GM18502 (cell line): Measurements from ENCODE around the gene GFM1.

Experiments
- ATAC-seq: cut with Tn5 transposase; IDR thresholded peaks from one replicate; pipeline ENCODE4 v1.9.1; 2021; ENCODE audit warnings: mild to moderate bottlenecking; ENCODE audit not compliant: unreplicated experiment, poor library complexity

Gene GFM1

GRCh38 chr3:158644345-158644908, at the start of gene GFM1:
Gene GFM1 (plus strand): TSS chr3:158644527. CDS start chr3:158644635, 108 bp downstream.
- peak; percentile 98 for ATAC-seq

GRCh38 chr3:158600787-158601186, 43.5 kb upstream of the GFM1 start:
- no peak for ATAC-seq

DNA sequence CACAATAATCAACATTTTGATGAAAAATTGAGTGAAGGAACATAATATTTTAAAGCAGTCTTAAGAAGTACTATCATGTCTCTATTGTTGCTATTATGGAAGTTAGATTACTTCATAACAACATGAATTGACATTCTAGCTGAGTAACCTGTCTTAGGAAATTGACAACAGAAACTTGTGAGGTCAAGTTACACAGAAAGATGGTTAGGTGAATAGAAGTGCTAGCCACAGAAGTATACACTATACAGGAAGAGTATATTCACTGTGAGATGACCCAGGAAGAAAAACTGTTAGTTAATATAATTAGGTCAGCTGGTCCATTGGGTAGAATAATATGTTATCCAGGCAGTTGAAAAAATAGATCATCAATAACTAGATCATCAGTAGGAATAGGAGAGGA, 42.1 kb upstream of the GFM1 start:
- no peak for ATAC-seq

DNA sequence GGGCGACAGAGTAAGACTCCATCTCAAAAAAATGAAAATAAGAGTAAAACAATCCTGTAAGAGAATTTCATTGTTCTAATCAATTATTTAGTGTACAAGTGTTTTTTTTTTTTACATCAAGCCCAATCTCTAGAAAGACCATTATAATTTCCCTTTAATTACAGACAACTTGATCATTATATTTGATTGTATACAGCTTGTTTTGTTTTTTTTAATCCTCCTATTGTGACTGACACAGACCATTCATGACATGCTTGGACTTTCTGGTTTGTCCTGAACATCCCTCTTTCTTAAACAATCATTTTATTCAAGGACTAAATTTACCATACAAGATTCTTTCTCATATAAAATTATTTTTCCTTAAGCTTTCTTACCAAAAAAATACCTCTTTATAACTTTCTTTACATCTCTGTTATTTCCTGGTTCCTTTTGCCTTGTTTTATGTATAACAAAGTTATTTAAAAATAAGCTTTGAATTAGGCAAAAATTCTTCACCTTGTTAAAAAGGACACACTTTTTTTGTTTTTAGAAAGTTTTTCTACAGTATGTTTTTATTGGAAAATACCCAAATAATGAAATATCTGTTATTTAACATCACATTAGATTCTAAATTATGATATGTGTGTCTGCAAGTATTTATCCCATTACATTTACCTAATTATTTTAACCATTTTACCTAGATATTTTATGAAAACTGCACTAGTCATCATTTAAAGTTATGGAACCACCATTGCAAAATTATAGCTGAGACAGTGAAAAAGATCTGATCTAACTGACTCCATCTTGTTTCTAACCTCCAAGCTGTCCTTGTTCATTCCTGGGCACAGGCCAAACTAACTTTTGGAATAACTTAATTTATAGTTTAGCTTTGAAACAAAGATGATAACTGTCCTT, 26.1 kb upstream of the GFM1 start:
- no peak for ATAC-seq

DNA sequence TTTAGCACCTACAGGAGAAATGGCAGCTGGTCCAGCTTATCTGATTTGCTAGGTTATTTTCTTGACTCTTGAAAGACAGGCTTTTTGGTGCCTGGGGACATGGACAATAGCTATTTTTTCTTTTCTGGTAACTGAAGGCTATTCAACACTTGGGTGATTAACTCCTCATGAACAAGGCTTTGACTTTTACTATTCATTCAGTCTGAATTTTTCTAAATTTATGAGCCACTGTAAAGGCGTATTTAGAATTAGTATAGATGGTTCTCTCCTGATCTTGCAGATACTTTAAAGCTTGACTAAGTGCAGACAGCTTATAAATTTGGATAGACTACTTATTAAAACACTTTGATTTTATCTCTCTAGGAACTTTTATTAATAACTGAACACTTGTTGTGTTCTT, 18.4 kb upstream of the GFM1 start:
- no peak for ATAC-seq

GRCh38 chr3:158631981-158632380, 12.3 kb upstream of the GFM1 start:
- no peak for ATAC-seq

GRCh38 chr3:158640646-158641045, 3.7 kb upstream of the GFM1 start:
- ATAC-seq: no peak

DNA sequence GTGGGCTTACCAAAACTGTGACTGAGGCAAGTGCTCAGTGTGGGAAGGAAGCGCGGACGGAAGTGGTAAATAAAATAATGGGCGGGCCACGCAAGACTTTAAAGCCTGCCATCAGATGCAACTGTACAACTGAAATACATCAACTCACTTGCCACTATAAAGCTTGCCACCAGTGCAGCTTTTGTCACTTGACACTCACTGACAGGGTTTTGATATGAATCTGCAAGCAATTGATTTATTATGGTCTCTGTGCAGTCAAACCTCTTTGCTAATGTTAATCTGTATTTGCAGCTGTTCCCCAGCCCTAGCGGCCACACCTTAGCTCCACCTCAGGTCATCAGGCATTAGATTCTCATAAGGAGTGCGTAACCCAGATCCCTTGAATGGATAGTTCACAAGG, 2.3 kb upstream of the GFM1 start:
- ATAC-seq: no peak

GRCh38 chr3:158642474-158643210, 1.7 kb upstream of the GFM1 start:
- ATAC-seq: no peak

DNA sequence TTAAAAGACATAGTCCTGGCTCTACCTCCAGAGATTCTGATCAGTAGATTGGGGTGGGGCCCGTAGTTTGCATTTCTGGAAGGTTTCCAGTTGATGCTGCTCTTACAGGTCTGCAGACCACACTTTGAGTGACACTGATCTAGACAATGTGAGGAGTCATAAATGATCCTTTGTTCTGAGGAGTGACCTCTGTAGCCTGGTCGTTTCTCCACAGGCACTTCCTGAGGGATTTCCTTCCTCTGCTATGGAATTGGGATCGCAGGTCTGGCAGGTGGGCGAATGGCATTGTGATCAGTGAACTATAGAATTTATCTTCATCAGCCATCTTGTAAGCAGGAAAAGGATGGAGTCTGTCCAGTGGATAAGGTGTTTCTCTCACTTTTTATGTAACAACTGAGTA, 5.5 kb downstream of the GFM1 start:
- ATAC-seq: no peak

- ATAC-seq: no peak
These were observed 6.9 kb downstream of the GFM1 start for GRCh38 chr3:158651192-158651591.

GRCh38 chr3:158652463-158652862, 8.1 kb downstream of the GFM1 start:
- ATAC-seq: no peak

- ATAC-seq: no peak
These were observed 14.6 kb downstream of the GFM1 start for GRCh38 chr3:158658889-158659288.

GRCh38 chr3:158659454-158660237, 15.3 kb downstream of the GFM1 start:
- peak; percentile 93 for ATAC-seq

DNA sequence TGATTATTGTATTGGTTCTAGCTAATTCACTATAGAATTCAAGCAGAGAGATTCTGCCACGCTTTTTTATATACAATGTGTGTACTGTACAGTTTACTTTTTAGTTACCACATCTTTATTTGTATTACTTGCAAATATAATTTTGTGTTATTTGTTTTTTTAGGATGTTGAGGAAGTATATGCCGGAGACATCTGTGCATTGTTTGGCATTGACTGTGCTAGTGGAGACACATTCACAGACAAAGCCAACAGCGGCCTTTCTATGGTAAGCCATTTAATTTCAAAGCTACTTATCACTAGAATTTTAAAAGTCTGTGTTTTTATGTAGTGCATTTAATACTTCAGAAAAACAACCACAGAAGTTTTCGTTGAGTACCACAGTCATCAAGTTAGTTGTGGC, 16.4 kb downstream of the GFM1 start:
- ATAC-seq: no peak

DNA sequence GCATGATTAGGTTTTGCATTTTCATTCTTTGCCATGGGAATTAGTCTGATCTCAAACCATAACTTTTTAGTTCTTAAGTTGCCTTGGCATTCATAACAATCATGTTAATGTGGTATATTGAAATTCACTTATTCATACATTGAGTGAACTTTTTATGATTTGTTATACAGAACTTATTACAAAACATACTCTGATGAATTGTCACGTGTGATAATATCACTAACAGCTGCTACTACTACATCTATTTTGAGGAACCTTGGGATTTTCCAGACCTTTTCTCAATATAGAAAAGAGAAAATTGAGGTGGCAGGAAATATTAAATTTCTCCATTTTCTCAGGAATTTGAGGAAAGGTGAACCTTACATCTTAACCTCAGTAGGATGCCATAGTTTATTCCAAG, 18.9 kb downstream of the GFM1 start:
- ATAC-seq: no peak

DNA sequence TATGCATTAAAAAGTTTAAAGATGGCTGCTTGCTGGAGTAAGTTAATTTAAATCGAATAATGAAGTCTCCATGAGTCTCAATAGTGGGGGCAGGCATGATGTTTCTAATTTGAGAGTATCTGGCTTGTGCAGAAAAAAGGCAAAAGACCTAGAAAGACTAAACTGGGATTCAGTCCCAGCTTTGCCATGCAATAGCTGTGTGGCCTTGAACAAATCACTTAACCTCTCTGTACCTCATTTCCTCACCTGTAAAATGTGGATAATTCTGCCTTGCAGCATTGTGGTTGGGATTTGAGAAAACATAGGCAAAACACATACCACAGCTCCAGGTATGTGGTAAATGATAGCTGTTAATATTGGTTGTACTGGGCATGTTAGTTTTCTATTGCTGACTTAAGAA, 19.5 kb downstream of the GFM1 start:
- no peak for ATAC-seq

- ATAC-seq: no peak
These were observed 22.1 kb downstream of the GFM1 start for GRCh38 chr3:158666416-158666815.

GRCh38 chr3:158668506-158668905, 24.2 kb downstream of the GFM1 start:
- no peak for ATAC-seq

- peak; percentile 1 for ATAC-seq
These were observed 27.5 kb downstream of the GFM1 start for GRCh38 chr3:158671821-158672214.
